ENCODE data around the gene ANTXR1.

Gene ANTXR1

DNA sequence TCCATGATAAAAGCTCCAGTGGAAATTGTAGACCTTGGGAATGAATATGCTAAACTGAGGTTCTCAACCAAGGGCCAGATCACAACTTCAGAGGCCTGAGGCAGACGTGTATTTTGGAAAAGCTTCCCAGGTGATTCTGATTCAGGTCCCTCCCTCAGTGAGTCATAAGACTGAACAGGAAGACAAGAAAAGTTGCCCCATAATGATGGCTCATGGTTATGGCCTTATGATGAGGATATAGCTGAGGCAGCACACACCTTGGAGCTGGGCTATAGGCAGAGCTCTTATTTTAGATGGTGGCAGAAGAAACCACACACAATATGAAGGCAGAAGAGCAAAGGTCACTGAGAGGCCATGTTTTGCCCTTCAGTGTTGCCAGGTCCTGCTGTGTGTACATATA is 9.6 kb downstream of the ANTXR1 start:
- H3K27me3 ChIP-seq (ENCODE audit: insufficient read depth, low read length, poor library complexity, severe bottlenecking), result no peaks in the 10 kb centered on the region
- no peaks in the 10 kb centered on the region for H3K9me2 ChIP-seq (replicated peaks; ENCODE audit: low read depth, low read length)
- no peaks in the 10 kb centered on the region for H3F3A ChIP-seq (ENCODE audit: low read depth)
- no peak overlapping the region for H3K4me3 ChIP-seq (ENCODE audit: low read length, poor library complexity, severe bottlenecking)
- no peaks in the 10 kb centered on the region for H4K20me1 ChIP-seq (ENCODE audit: insufficient read depth, low read length, poor library complexity, severe bottlenecking)
- no peak for TF ChIP-seq EZH2phosphoT487 (IDR thresholded peaks at IDR 0.05; ENCODE audit: borderline replicate concordance)
- TF ChIP-seq, protein P1, sequence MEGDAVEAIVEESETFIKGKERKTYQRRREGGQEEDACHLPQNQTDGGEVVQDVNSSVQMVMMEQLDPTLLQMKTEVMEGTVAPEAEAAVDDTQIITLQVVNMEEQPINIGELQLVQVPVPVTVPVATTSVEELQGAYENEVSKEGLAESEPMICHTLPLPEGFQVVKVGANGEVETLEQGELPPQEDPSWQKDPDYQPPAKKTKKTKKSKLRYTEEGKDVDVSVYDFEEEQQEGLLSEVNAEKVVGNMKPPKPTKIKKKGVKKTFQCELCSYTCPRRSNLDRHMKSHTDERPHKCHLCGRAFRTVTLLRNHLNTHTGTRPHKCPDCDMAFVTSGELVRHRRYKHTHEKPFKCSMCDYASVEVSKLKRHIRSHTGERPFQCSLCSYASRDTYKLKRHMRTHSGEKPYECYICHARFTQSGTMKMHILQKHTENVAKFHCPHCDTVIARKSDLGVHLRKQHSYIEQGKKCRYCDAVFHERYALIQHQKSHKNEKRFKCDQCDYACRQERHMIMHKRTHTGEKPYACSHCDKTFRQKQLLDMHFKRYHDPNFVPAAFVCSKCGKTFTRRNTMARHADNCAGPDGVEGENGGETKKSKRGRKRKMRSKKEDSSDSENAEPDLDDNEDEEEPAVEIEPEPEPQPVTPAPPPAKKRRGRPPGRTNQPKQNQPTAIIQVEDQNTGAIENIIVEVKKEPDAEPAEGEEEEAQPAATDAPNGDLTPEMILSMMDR (conservative IDR thresholded peaks at IDR 0.05; ENCODE audit: low read length), result no peak
- no peaks in the 10 kb centered on the region for H3K9me3 ChIP-seq (ENCODE audit: insufficient read depth, low read depth, low read length)
- 0 out of 2 replicates have a peak, but pooled peaks cover 5% of the 10 kb centered on the region for H3K79me2 ChIP-seq (ENCODE audit: insufficient read depth, low read length)
- H3K9ac ChIP-seq (ENCODE audit: low read depth, low read length, poor library complexity, severe bottlenecking), result no peak overlapping the region
- no peak overlapping the region for H3K4me2 ChIP-seq (ENCODE audit: low read depth, low read length, poor library complexity, severe bottlenecking)
- no peak overlapping the region for H2AFZ ChIP-seq (ENCODE audit: low read length)
- H3K4me1 ChIP-seq (ENCODE audit: insufficient read depth, low read length, poor library complexity, severe bottlenecking), result peaks cover under 1% of the 10 kb centered on the region
- no peaks in the 10 kb centered on the region for H3K36me3 ChIP-seq (ENCODE audit: insufficient read depth, low read length)

DNA sequence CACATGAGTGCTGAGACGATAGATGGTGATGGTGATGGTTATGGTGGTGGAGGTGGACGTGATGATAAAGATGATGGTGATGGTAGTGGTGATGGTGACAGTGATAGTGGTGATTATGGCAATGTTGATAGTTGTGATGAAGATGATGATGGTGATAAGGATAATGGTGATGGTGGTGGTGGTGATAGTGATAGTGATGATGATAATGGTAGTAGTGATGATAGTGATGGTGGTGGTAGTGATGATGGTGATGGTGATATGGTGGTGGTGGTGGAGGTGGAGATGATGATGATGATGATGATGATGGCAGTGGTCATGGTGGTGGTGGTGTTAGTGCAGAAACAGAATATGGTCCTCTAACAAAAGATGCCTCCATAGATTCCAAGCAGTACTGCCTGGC is 10.3 kb downstream of the ANTXR1 start:
- Histone ChIP-seq H3K9me3 (ENCODE audit: insufficient read depth, low read depth, low read length) (no peaks in the 10 kb centered on the region), H3K27me3 (ENCODE audit: insufficient read depth, low read length, poor library complexity, severe bottlenecking) (no peaks in the 10 kb centered on the region), H2AFZ (ENCODE audit: low read length) (no peak overlapping the region), H4K20me1 (ENCODE audit: insufficient read depth, low read length, poor library complexity, severe bottlenecking) (no peaks in the 10 kb centered on the region), H3K79me2 (ENCODE audit: insufficient read depth, low read length) (0 out of 2 replicates have a peak, but pooled peaks cover 5% of the 10 kb centered on the region), H3K4me1 (ENCODE audit: insufficient read depth, low read length, poor library complexity, severe bottlenecking) (no peaks in the 10 kb centered on the region), H3F3A (ENCODE audit: low read depth) (no peaks in the 10 kb centered on the region), H3K36me3 (ENCODE audit: insufficient read depth, low read length) (no peaks in the 10 kb centered on the region), H3K9me2 (replicated peaks; ENCODE audit: low read depth, low read length) (no peaks in the 10 kb centered on the region), H3K9ac (ENCODE audit: low read depth, low read length, poor library complexity, severe bottlenecking) (no peak overlapping the region), H3K4me2 (ENCODE audit: low read depth, low read length, poor library complexity, severe bottlenecking) (no peak overlapping the region), H3K4me3 (ENCODE audit: low read length, poor library complexity, severe bottlenecking) (no peak overlapping the region)
- TF ChIP-seq EZH2phosphoT487 (IDR thresholded peaks at IDR 0.05; ENCODE audit: borderline replicate concordance), result no peak
- TF ChIP-seq, protein P1 (conservative IDR thresholded peaks at IDR 0.05; ENCODE audit: low read length), result no peak

DNA sequence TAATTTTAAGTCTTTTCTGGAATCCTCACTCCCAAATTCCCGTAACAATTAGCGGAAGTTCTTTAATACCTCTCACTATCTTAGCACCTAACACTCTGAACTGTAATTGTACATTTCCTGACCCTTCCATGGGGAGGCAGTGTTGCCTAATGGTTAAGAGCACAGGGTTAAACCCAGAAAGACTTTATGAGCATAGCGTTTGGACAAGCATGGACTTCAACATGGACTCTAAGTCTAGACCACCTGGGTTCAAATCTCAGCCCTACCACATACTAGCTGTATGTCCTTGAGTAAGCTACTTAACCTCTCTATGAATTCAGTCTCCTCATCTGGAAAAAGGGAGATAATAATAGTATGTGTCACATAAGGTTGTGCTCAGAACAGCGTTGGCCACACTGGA is 13.0 kb downstream of the ANTXR1 start:
- no peak overlapping the region for H2AFZ ChIP-seq (ENCODE audit: low read length)
- H4K20me1 ChIP-seq (ENCODE audit: insufficient read depth, low read length, poor library complexity, severe bottlenecking), result no peaks in the 10 kb centered on the region
- no peaks in the 10 kb centered on the region for H3K79me2 ChIP-seq (ENCODE audit: insufficient read depth, low read length)

More for the DNA sequence above, 13.0 kb downstream of the ANTXR1 start:
- Histone ChIP-seq H3K9ac (ENCODE audit: low read depth, low read length, poor library complexity, severe bottlenecking) (no peak overlapping the region), H3K9me2 (replicated peaks; ENCODE audit: low read depth, low read length) (no peaks in the 10 kb centered on the region), H3F3A (ENCODE audit: low read depth) (no peaks in the 10 kb centered on the region), H3K9me3 (ENCODE audit: insufficient read depth, low read depth, low read length) (no peaks in the 10 kb centered on the region), H3K4me3 (ENCODE audit: low read length, poor library complexity, severe bottlenecking) (no peak overlapping the region), H3K27me3 (ENCODE audit: insufficient read depth, low read length, poor library complexity, severe bottlenecking) (no peaks in the 10 kb centered on the region), H3K4me2 (ENCODE audit: low read depth, low read length, poor library complexity, severe bottlenecking) (no peak overlapping the region), H3K36me3 (ENCODE audit: insufficient read depth, low read length) (no peaks in the 10 kb centered on the region), H3K4me1 (ENCODE audit: insufficient read depth, low read length, poor library complexity, severe bottlenecking) (no peaks in the 10 kb centered on the region)
- TF ChIP-seq, protein P1 (conservative IDR thresholded peaks at IDR 0.05; ENCODE audit: low read length), result peak; percentile 87
- no peak for TF ChIP-seq EZH2phosphoT487 (IDR thresholded peaks at IDR 0.05; ENCODE audit: borderline replicate concordance)
